KOPT-K1 (cell line): ENCODE measurements around the gene DIO3.
"Not testable (repeated sequence)": the region's sequence is repeated elsewhere in the genome, so short reads cannot be mapped to it uniquely, and the experiment has no call there.

Experiments
- H3K27ac ChIP-seq: fragments of 200-600 bp; sonication (generic); 2 replicates; pipeline ENCODE4 v1.5.1; 2016; ENCODE audit warnings: antibody characterized with exemption, mild to moderate bottlenecking, low read depth, low read length; ENCODE audit not compliant: poor library complexity, severe bottlenecking
- H3K36me3 ChIP-seq: fragments of 200-600 bp; sonication (generic); 2 replicates; pipeline ENCODE4 v1.5.1; 2017; ENCODE audit warnings: antibody characterized with exemption, mild to moderate bottlenecking, low read length, moderate library complexity; ENCODE audit not compliant: insufficient read depth
- H3K9me3 ChIP-seq: fragments of 200-600 bp; sonication (generic); 2 replicates; pipeline ENCODE4 v1.5.1; 2017; ENCODE audit warnings: antibody characterized with exemption, low read length, mild to moderate bottlenecking; ENCODE audit not compliant: insufficient read depth, poor library complexity, severe bottlenecking

The DIO3 gene

DNA sequence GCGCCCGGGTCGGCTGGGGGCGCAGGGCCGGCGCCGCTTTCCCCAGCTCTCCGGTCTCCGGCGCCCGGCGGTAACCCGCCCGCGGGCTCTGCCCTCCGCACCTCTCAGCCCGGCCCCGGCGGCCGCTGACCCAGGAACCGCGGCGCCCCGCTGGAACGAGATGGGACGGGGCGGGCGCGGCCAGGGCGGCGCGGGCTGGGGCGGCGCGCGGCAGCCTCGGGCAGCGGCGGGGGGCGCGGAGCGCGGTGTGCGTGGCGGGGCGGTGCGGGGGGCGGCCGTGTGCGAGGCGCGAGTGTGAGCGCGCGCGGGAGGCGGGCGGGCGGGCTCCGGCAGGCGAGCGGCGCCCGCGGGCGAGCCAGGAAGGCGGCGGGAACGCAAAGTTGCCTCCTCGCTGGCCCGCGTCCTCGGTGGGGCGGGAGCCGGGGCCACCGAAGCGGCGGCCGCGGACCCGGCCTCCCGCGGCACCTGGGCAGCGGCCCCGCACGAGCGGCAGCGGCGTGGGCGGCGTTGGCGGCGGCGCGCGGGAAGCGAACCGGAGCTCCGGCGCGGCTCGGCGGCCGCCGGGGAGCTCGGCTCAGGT lies 671 bp upstream of the DIO3 start:
- Histone ChIP-seq H3K27ac (no peak overlapping the region), H3K9me3 (no peaks in the 10 kb centered on the region), H3K36me3 (no peaks in the 10 kb centered on the region)

DNA sequence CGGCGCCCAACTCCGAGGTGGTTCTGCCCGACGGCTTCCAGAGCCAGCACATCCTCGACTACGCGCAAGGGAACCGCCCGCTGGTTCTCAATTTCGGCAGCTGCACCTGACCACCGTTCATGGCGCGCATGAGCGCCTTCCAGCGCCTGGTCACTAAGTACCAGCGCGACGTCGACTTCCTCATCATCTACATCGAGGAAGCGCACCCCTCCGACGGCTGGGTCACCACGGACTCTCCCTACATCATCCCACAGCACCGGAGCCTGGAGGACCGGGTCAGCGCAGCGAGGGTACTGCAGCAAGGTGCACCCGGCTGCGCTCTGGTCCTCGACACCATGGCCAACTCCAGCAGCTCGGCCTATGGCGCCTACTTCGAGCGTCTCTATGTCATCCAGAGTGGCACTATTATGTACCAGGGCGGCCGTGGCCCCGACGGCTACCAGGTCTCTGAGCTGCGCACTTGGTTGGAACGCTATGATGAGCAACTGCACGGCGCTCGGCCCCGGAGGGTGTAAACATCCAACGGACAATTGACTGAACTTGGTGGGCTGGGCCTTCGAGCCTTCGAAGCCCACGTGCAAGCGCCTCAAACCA lies 699 bp downstream of the DIO3 start:
- Histone ChIP-seq H3K36me3 (no peaks in the 10 kb centered on the region), H3K27ac (no peak overlapping the region), H3K9me3 (no peaks in the 10 kb centered on the region)

- Histone ChIP-seq H3K36me3 (no peaks in the 10 kb centered on the region), H3K9me3 (no peaks in the 10 kb centered on the region), H3K27ac (no peak overlapping the region)
Observed at GRCh38 chr14:101562659-101563351, 1.5 kb downstream of the DIO3 start.

GRCh38 chr14:101563352-101563653 lies 2.0 kb downstream of the DIO3 start:
- H3K36me3 ChIP-seq = no peaks in the 10 kb centered on the region
- H3K27ac ChIP-seq = no peak overlapping the region
- H3K9me3 ChIP-seq = no peaks in the 10 kb centered on the region

DNA sequence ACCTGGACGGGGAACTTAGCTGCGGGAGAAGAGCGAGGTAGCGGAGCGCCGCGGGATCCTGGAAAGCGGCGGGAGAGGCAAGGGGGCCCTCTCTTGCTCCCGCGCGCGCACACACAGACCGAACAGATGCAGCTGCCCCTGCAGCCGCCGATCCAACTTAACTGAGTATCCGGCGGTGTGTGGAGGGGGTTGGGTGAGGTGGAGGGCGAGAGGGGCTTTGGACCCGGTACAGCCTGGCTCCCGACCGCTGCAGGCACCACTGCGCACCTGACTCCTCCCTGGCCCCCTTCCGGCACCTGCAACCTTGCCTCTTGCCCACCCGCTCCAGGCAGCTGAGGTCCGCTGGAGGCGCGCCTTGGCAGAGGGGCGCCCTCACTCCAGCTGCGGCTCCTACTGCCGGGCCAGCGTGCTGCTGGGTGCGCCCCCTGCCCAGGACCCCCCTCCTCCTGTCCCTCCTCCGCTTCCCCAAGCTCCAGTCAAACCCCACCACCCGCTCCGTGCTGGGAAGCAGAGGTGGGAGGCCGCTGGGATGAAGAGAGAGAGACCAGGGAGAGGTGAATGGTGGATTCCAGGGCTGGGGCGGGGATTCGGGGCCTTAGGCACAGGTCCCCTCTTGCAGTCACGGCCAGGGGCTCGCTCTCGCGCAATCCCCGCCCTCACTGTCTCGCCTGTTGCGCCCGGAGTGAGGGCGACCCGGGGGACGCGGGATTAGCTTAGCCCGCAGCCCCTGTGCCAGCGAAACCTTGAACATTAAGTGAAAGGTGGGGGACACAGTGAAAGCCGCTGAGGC lies 2.6 kb downstream of the DIO3 start:
- Histone ChIP-seq H3K9me3 (no peaks in the 10 kb centered on the region), H3K36me3 (no peaks in the 10 kb centered on the region), H3K27ac (no peak overlapping the region)

- Histone ChIP-seq H3K27ac (no peak overlapping the region), H3K36me3 (no peaks in the 10 kb centered on the region), H3K9me3 (no peaks in the 10 kb centered on the region)
Observed at GRCh38 chr14:101564444-101564776, 3.1 kb downstream of the DIO3 start.

DNA sequence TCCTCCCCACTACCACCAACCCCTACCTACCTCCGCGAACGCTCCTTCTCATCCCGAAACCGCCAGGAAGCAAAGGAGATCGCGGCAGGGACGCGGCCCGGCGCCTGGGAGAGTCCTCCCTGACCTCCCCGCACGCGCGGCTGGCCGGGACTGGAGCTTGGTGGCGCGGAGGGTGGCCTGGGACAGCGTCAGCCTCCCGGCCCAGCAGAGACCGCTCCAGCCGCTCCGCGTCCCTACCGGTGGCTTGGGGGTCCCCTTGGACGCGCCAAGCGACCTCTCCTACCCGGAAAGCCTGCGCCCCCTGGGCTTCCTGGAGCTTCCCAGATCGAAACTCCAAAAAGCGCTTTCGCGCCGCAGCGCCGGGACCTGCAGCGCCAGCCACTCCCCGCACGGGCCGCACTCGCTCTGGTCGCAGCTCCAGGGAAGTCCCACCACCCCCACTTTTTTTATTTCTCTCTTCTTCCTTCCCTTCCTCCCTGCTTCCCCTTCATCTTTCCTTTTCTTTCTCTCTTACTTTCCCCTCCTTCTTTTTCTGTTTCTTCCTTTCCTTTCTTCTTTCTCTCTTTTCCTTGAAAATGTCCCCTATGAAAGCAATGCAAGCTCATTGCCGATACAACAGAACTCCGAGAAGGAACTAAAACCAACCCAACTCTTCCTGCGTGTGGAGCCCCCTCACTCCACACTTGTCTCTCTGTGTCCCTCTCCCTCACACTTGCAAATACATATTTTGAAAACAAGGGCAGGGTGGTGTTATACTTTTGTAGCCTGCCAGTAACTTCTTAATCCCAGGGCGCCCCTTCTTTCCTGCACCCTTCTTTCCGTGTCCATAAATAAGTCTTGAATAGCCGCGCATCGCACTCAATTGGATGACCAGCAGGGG lies 3.8 kb downstream of the DIO3 start:
- Histone ChIP-seq H3K27ac (no peak overlapping the region), H3K9me3 (no peaks in the 10 kb centered on the region), H3K36me3 (no peaks in the 10 kb centered on the region)

GRCh38 chr14:101567252-101567651 lies 6.0 kb downstream of the DIO3 start:
- Histone ChIP-seq H3K36me3 (no peaks in the 10 kb centered on the region), H3K9me3 (no peaks in the 10 kb centered on the region), H3K27ac (no peak overlapping the region)

DNA sequence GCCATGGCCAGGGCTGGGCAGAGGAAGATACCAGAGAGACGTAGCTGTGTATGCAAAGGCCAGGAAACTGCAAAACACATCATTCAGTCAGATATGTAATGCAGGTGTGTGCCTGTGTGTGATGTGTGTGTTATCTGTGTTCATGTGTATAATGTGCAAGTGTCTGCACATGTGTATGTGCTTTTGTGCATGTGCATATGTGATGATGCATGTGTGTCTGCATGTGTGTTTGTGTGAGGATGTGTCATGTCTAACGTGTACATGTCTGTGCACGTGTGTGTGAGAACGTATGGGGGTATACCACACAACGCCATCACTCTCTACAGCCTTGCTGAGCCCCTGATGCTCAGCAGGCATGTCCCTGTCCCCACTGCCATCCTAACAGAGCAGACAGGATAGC lies 9.7 kb downstream of the DIO3 start:
- Histone ChIP-seq H3K27ac (no peak overlapping the region), H3K9me3 (no peaks in the 10 kb centered on the region), H3K36me3 (no peaks in the 10 kb centered on the region)

GRCh38 chr14:101572526-101572925 lies 11.2 kb downstream of the DIO3 start:
- not testable (repeated sequence) for H3K27ac ChIP-seq, H3K36me3 ChIP-seq, H3K9me3 ChIP-seq

DNA sequence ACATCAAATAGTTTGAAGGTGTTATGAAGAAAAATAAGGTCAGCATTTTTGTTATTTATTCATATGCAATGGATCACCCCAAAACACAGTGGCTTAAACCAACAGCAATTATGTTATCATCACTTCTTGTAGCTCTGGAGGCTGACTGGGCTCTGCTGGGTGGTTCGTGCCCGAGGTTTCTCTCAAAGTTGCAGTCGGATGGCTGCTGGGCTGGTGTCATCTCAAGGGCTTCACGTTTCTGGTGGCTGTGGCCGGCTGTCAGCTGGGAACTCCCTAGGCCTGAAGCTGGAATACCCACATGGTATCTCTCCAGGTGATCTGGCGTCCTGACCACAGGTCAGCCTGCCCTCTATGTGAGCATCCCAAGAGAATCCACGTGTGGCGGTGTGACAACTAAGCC lies 12.0 kb downstream of the DIO3 start:
- no peak overlapping the region for H3K27ac ChIP-seq
- no peaks in the 10 kb centered on the region for H3K36me3 ChIP-seq
- H3K9me3 ChIP-seq = no peaks in the 10 kb centered on the region

DNA sequence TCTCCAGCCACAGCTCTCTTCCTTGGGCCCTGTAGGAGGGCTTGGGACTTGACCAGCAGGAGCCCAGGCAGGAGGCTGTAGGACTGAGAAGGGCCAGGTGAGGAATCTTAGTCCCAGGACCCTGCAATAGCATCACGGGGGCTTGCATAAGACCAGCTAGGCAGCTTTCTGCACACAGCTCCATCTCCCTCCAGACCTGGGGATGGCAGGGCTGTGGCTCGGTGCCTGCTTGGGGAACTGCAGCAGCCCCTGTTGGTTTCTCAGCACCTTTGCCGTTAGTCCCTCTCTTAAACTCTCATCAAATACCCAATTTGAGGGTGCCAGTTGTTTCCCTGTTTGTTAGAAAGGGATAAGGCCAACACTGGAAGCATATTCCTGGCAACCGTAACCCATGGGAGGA lies 14.3 kb downstream of the DIO3 start:
- Histone ChIP-seq H3K27ac (no peak overlapping the region), H3K9me3 (no peaks in the 10 kb centered on the region), H3K36me3 (no peaks in the 10 kb centered on the region)

- Histone ChIP-seq H3K9me3 (no peaks in the 10 kb centered on the region), H3K27ac (no peak overlapping the region), H3K36me3 (no peaks in the 10 kb centered on the region)
Observed at GRCh38 chr14:101577221-101577909, 16.1 kb downstream of the DIO3 start.

DNA sequence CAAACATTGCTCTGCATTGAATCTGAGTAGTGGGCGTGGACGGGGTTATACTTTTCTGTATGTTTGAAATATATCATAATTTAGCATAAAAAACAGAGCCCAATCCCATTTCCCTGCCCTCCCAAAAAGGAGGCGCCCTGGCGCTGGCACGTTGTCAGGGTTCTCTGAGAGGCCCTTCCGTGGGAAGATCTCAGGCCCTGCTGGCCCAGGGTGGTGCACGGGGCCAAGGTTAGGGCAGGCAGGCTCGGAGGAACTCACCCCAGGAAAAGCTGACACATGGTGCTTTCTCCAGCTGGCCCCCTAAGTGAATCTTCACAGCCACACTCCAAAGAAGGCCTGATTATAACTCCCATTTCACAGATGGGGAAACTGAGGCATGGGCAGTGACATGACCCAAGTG lies 17.2 kb downstream of the DIO3 start:
- no peaks in the 10 kb centered on the region for H3K9me3 ChIP-seq
- H3K36me3 ChIP-seq = no peaks in the 10 kb centered on the region
- H3K27ac ChIP-seq = no peak overlapping the region
